Measurements from ENCODE around the gene UMODL1.

UMODL1 gene

GRCh38 chr21:42081138-42081537, 10.0 kb downstream of the UMODL1 start:
- H3K4me1 ChIP-seq (ENCODE audit: control insufficient read depth, insufficient read depth, low read length, unreplicated experiment) = no peaks in the 10 kb centered on the region
- H3K27me3 ChIP-seq (ENCODE audit: insufficient read depth, low read length) = peaks cover 4% of the 10 kb centered on the region; the same call in 1 of the 2 replicates
- H3K79me2 ChIP-seq (ENCODE audit: control insufficient read depth, insufficient read depth, low read length, unreplicated experiment) = no peaks in the 10 kb centered on the region
- no peak overlapping the region for H2AFZ ChIP-seq (ENCODE audit: low read length, unreplicated experiment)
- no peaks in the 10 kb centered on the region for H3K36me3 ChIP-seq (ENCODE audit: insufficient read depth, low read length)
- H3K27ac ChIP-seq (ENCODE audit: low read depth, low read length) = no peak overlapping the region
- no peak overlapping the region for H3K4me3 ChIP-seq (ENCODE audit: low read depth, low read length)

GRCh38 chr21:42081931-42082381, 10.8 kb downstream of the UMODL1 start:
- no peak overlapping the region for H2AFZ ChIP-seq (ENCODE audit: low read length, unreplicated experiment)
- no peak overlapping the region for H3K27ac ChIP-seq (ENCODE audit: low read depth, low read length)
- no peaks in the 10 kb centered on the region for H3K4me1 ChIP-seq (ENCODE audit: control insufficient read depth, insufficient read depth, low read length, unreplicated experiment)
- H3K27me3 ChIP-seq (ENCODE audit: insufficient read depth, low read length) = peaks cover 4% of the 10 kb centered on the region; the same call in 1 of the 2 replicates
- H3K79me2 ChIP-seq (ENCODE audit: control insufficient read depth, insufficient read depth, low read length, unreplicated experiment) = no peaks in the 10 kb centered on the region
- H3K4me3 ChIP-seq (ENCODE audit: low read depth, low read length) = no peak overlapping the region
- H3K36me3 ChIP-seq (ENCODE audit: insufficient read depth, low read length) = no peaks in the 10 kb centered on the region

DNA sequence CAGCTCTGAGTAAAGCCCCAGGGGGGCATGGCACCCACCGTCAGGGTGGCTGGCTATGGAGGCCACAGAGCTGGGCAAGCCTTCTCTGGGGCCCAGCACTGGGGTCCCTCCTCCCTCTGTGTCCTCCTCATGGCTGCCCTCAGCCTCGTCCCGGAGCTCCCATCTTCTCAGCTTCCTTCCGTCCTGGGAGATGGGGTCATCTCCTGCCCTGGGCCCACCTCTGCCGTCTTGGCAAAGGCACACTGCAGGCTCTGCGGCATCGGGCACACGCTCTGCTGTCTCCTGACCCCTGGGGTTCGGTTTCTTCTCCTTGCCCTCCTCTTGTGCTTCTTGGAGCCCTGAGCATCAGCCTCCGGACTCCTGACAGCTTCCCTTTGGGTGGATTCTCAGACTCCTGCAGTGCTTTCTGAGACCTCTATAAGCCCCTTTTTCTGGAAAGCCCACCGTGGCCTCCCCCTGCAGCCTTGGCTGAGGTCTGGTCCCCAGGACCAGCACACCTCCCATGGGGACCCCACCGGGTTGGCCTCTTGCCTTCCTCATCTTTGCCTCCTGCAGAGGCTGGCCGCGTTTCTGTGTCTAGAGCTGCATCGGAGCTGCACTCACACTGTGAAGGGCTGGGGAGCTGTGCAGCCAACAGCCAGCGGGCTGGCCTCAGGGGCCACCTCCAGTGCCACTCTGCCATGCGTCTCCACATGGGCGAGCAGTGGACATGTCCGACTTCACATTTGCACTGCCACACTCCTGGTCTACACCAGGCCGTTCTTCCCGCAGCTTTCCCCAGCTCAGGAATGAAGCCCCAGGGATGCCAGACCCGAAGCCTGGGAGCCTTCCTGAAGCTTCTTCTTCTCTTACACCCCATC, 11.6 kb downstream of the UMODL1 start:
- Histone ChIP-seq H3K79me2 (ENCODE audit: control insufficient read depth, insufficient read depth, low read length, unreplicated experiment) (no peaks in the 10 kb centered on the region), H3K27ac (ENCODE audit: low read depth, low read length) (no peak overlapping the region), H2AFZ (ENCODE audit: low read length, unreplicated experiment) (no peak overlapping the region), H3K27me3 (ENCODE audit: insufficient read depth, low read length) (peaks cover 4% of the 10 kb centered on the region; the same call in 1 of the 2 replicates), H3K4me1 (ENCODE audit: control insufficient read depth, insufficient read depth, low read length, unreplicated experiment) (no peaks in the 10 kb centered on the region), H3K4me3 (ENCODE audit: low read depth, low read length) (no peak overlapping the region), H3K36me3 (ENCODE audit: insufficient read depth, low read length) (no peaks in the 10 kb centered on the region)

GRCh38 chr21:42083361-42083690, 12.2 kb downstream of the UMODL1 start:
- H3K4me1 ChIP-seq (ENCODE audit: control insufficient read depth, insufficient read depth, low read length, unreplicated experiment) = no peaks in the 10 kb centered on the region
- no peaks in the 10 kb centered on the region for H3K36me3 ChIP-seq (ENCODE audit: insufficient read depth, low read length)
- no peaks in the 10 kb centered on the region for H3K79me2 ChIP-seq (ENCODE audit: control insufficient read depth, insufficient read depth, low read length, unreplicated experiment)
- H3K4me3 ChIP-seq (ENCODE audit: low read depth, low read length) = no peak overlapping the region
- no peak overlapping the region for H3K27ac ChIP-seq (ENCODE audit: low read depth, low read length)
- peaks cover 4% of the 10 kb centered on the region; the same call in 1 of the 2 replicates for H3K27me3 ChIP-seq (ENCODE audit: insufficient read depth, low read length)
- H2AFZ ChIP-seq (ENCODE audit: low read length, unreplicated experiment) = no peak overlapping the region

- Histone ChIP-seq H3K27me3 (ENCODE audit: insufficient read depth, low read length) (peaks cover 4% of the 10 kb centered on the region; the same call in 1 of the 2 replicates), H3K79me2 (ENCODE audit: control insufficient read depth, insufficient read depth, low read length, unreplicated experiment) (no peaks in the 10 kb centered on the region), H2AFZ (ENCODE audit: low read length, unreplicated experiment) (no peak overlapping the region), H3K4me1 (ENCODE audit: control insufficient read depth, insufficient read depth, low read length, unreplicated experiment) (no peaks in the 10 kb centered on the region), H3K4me3 (ENCODE audit: low read depth, low read length) (no peak overlapping the region), H3K27ac (ENCODE audit: low read depth, low read length) (no peak overlapping the region), H3K36me3 (ENCODE audit: insufficient read depth, low read length) (no peaks in the 10 kb centered on the region)
Measured at GRCh38 chr21:42084079-42084478, 13.0 kb downstream of the UMODL1 start.

DNA sequence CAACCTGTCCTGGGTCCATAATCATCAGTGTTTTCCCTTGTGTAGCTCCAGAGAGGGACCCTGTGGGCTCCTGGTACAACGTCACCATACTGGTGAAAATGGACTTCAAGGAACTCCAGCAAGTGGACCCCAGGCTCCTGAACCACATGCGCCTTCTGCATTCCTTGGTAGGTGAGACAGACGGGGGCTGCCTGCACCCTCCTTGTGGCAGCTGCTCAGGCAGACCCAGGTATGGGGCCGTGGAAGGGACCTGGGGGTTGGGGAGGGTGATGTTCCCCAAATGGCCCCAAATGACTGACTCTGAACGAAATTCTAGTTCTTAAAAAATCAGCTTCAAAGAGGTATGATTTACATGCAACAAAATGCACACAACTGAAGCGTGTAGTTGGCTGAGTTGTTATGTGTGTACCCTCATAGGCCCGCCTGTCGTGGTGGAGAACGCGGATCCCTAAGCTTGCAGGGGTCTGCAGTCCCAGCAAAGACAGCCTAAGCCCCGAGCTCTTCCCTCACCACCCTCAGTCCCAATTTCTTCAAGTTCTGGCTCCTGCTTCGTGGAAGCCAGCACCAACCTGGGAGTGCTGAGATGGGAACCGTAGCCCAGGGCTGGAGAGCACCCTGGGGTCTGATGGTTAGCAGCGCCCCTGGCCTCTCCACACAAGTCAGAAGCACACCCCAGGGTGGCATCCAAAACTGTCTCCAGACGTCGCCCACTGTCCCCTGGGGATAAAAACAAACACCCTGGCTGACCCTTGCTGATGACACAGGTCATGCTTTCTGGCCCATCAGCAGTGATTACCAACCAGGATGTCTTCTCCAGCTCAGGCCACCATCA, 14.3 kb downstream of the UMODL1 start:
- peaks cover 4% of the 10 kb centered on the region; the same call in 1 of the 2 replicates for H3K27me3 ChIP-seq (ENCODE audit: insufficient read depth, low read length)
- no peaks in the 10 kb centered on the region for H3K4me1 ChIP-seq (ENCODE audit: control insufficient read depth, insufficient read depth, low read length, unreplicated experiment)
- no peak overlapping the region for H2AFZ ChIP-seq (ENCODE audit: low read length, unreplicated experiment)
- H3K79me2 ChIP-seq (ENCODE audit: control insufficient read depth, insufficient read depth, low read length, unreplicated experiment) = no peaks in the 10 kb centered on the region
- no peaks in the 10 kb centered on the region for H3K36me3 ChIP-seq (ENCODE audit: insufficient read depth, low read length)
- no peak overlapping the region for H3K27ac ChIP-seq (ENCODE audit: low read depth, low read length)
- no peak overlapping the region for H3K4me3 ChIP-seq (ENCODE audit: low read depth, low read length)

GRCh38 chr21:42086969-42087368, 15.9 kb downstream of the UMODL1 start:
- no peaks in the 10 kb centered on the region for H3K79me2 ChIP-seq (ENCODE audit: control insufficient read depth, insufficient read depth, low read length, unreplicated experiment)
- no peaks in the 10 kb centered on the region for H3K4me1 ChIP-seq (ENCODE audit: control insufficient read depth, insufficient read depth, low read length, unreplicated experiment)
- no peak overlapping the region for H3K4me3 ChIP-seq (ENCODE audit: low read depth, low read length)
- H2AFZ ChIP-seq (ENCODE audit: low read length, unreplicated experiment) = no peak overlapping the region
- no peak overlapping the region for H3K27ac ChIP-seq (ENCODE audit: low read depth, low read length)
- no peaks in the 10 kb centered on the region for H3K36me3 ChIP-seq (ENCODE audit: insufficient read depth, low read length)
- H3K27me3 ChIP-seq (ENCODE audit: insufficient read depth, low read length) = peaks cover 9% of the 10 kb centered on the region

GRCh38 chr21:42088148-42088547, 17.0 kb downstream of the UMODL1 start:
- Histone ChIP-seq H3K36me3 (ENCODE audit: insufficient read depth, low read length) (no peaks in the 10 kb centered on the region), H3K27me3 (ENCODE audit: insufficient read depth, low read length) (peaks cover 17% of the 10 kb centered on the region), H3K4me1 (ENCODE audit: control insufficient read depth, insufficient read depth, low read length, unreplicated experiment) (no peaks in the 10 kb centered on the region), H3K27ac (ENCODE audit: low read depth, low read length) (no peak overlapping the region), H3K79me2 (ENCODE audit: control insufficient read depth, insufficient read depth, low read length, unreplicated experiment) (no peaks in the 10 kb centered on the region), H2AFZ (ENCODE audit: low read length, unreplicated experiment) (no peak overlapping the region), H3K4me3 (ENCODE audit: low read depth, low read length) (no peak overlapping the region)

- H3K4me1 ChIP-seq (ENCODE audit: control insufficient read depth, insufficient read depth, low read length, unreplicated experiment) = no peaks in the 10 kb centered on the region
- H2AFZ ChIP-seq (ENCODE audit: low read length, unreplicated experiment) = no peak overlapping the region
- peaks cover 17% of the 10 kb centered on the region for H3K27me3 ChIP-seq (ENCODE audit: insufficient read depth, low read length)
- H3K79me2 ChIP-seq (ENCODE audit: control insufficient read depth, insufficient read depth, low read length, unreplicated experiment) = no peaks in the 10 kb centered on the region
- no peak overlapping the region for H3K27ac ChIP-seq (ENCODE audit: low read depth, low read length)
- no peaks in the 10 kb centered on the region for H3K36me3 ChIP-seq (ENCODE audit: insufficient read depth, low read length)
- no peak overlapping the region for H3K4me3 ChIP-seq (ENCODE audit: low read depth, low read length)
Measured at GRCh38 chr21:42088658-42089057, 17.5 kb downstream of the UMODL1 start.

GRCh38 chr21:42089093-42089631, 18.0 kb downstream of the UMODL1 start:
- peaks cover 17% of the 10 kb centered on the region for H3K27me3 ChIP-seq (ENCODE audit: insufficient read depth, low read length)
- no peaks in the 10 kb centered on the region for H3K79me2 ChIP-seq (ENCODE audit: control insufficient read depth, insufficient read depth, low read length, unreplicated experiment)
- no peak overlapping the region for H3K4me3 ChIP-seq (ENCODE audit: low read depth, low read length)
- no peak overlapping the region for H2AFZ ChIP-seq (ENCODE audit: low read length, unreplicated experiment)
- H3K36me3 ChIP-seq (ENCODE audit: insufficient read depth, low read length) = no peaks in the 10 kb centered on the region
- peaks cover 4% of the 10 kb centered on the region for H3K4me1 ChIP-seq (ENCODE audit: control insufficient read depth, insufficient read depth, low read length, unreplicated experiment)
- no peak overlapping the region for H3K27ac ChIP-seq (ENCODE audit: low read depth, low read length)

Measured in ACC112 (cell line).